ENCODE measurements around the gene CARD9. TPM values are rescaled to one million over a fixed set of nuclear protein-coding genes. Genes with fewer than 3 reads are reported as not detected.

The CARD9 gene
- total RNA-seq = 0.16 and 0.50 TPM in 2 replicates

GRCh38 chr9:136373300-136374182, at the start of gene CARD9:
TSS of gene CARD9 (minus strand) at chr9:136373669. CDS start at chr9:136372078, 1,591 bp downstream.

GRCh38 chr9:136410500-136411287, 37.2 kb upstream of the CARD9 start, which contains the start of the genes ENTR1 and PMPCA:
TSS of gene ENTR1 (minus strand) at chr9:136410614. CDS start at chr9:136410397, 217 bp downstream.
TSS of gene PMPCA (plus strand) at chr9:136410658. CDS start at chr9:136410669, 11 bp downstream.

GRCh38 chr9:136400038-136400834, 26.8 kb upstream of the CARD9 start, which contains the start of gene SNAPC4:
TSS of gene SNAPC4 (minus strand) at chr9:136400170. CDS start at chr9:136398428, 1,742 bp downstream.

GRCh38 chr9:136363106-136363948, 10.1 kb downstream of the CARD9 start, which contains the start of gene DNLZ:
TSS of gene DNLZ (minus strand) at chr9:136363744. CDS start at chr9:136363714, 30 bp downstream.

DNA sequence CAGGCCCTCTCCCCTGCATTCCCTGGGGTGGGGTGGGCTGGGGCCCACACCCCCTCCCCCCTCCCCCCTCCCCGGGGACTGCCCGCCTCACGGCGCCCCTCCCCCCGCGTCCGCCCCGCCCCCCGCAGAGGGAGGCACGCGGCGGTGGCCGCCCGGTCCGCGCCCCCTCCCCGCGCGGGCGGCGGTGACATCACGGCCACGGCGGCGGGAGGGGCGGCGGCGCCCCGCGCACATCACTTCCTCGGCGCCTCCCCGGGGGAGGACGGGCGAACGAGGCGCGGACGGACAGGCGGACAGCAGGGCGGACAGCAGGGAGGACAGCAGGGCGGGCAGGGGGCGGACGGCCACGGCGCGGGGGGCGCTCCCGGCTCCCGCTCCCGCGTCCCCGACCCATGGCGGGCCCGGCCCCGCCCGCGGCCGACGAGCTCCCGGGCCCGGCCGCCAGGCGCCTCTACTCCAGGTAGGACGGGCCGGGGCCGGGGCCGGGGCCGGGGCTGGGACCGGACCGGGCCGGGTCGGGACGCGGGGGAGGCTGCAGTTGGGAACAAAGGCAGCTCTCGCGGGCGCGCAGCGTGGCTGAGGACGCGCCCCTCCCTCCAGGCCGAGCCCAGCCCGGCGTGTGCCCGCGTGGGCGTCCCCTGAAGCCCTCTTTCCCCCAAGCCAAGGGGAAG, 46.0 kb downstream of the CARD9 start, which contains the start of gene GPSM1:
GPSM1 (plus strand) TSS at position 236 of the 671 bp plus-strand sequence; CDS start at position 393, 157 bp downstream.

Other genes starting within 250 kb of the CARD9 start
- not detected in 2 replicates for gene LHX3, start 168.5 kb downstream of the CARD9 start, total RNA-seq
- 5.5 and 19.4 TPM in 2 replicates for gene QSOX2, start 127.9 kb downstream of the CARD9 start, total RNA-seq
- gene CCDC187, start 69.6 kb downstream of the CARD9 start, total RNA-seq = not detected in 2 replicates
- gene GPSM1, start 46.1 kb downstream of the CARD9 start, total RNA-seq = 10.0 and 30.0 TPM in 2 replicates
- gene DNLZ, start 9.9 kb downstream of the CARD9 start, total RNA-seq = 9.8 and 12.6 TPM in 2 replicates
- 4.5 and 10.1 TPM in 2 replicates for gene SNAPC4, start 26.5 kb upstream of the CARD9 start, total RNA-seq
- gene ENTR1, start 36.9 kb upstream of the CARD9 start, total RNA-seq = 21.4 and 34.0 TPM in 2 replicates
- 30.4 and 37.3 TPM in 2 replicates for gene PMPCA, start 37.0 kb upstream of the CARD9 start, total RNA-seq
- 5.3 and 8.1 TPM in 2 replicates for gene INPP5E, start 66.2 kb upstream of the CARD9 start, total RNA-seq
- gene SEC16A, start 109.4 kb upstream of the CARD9 start, total RNA-seq = 15.1 and 36.7 TPM in 2 replicates
- gene NOTCH1, start 172.4 kb upstream of the CARD9 start, total RNA-seq = 132 and 251 TPM in 2 replicates

Measured in bladder microvascular endothelial cell (primary cell).